GM19467 (cell line): ENCODE data around the gene QRFP.

Experiments used
- ATAC-seq: cut with Tn5 transposase; IDR thresholded peaks from one replicate; pipeline ENCODE4 v1.9.1; 2021; ENCODE audit warnings: mild to moderate bottlenecking, moderate library complexity; ENCODE audit not compliant: unreplicated experiment

QRFP gene

DNA sequence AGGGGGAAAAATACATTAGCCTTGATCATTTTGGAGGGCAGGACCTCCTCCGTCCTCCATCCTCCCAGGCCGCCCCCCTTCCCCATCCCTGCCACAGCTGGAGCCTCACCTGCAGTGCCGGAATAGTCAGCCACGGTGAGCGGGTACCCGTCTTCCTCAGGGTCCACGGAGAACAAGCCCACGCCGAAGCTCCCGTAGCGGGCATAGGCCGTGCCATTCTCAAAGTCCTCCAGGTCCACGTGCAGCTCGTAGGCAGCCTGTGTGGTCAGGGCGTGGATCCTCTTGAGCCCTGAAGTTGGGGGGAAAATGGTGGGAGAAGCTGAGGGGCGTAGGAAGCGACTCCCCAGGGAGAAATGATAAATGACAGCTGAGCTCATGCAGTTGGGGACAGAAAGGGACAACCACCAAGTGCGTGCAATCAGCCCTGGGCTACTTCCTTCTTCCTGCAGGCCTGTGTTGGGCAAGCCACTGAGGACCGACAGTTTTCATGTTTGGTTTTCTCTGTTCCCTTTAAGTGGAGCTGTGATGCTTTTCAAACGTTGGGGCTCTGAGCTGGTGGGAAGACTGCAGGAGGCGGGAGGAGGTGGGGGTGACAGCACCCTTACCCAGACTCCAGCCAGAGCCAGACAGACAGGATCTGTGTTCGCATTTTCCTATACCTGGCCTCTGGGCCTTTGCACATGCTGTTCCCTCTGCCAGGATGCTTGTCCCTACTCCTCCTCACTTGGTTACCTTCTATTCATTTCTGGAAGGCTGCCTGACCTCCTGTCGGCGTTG, 8.7 kb upstream of the QRFP start:
- ATAC-seq, result no peak

DNA sequence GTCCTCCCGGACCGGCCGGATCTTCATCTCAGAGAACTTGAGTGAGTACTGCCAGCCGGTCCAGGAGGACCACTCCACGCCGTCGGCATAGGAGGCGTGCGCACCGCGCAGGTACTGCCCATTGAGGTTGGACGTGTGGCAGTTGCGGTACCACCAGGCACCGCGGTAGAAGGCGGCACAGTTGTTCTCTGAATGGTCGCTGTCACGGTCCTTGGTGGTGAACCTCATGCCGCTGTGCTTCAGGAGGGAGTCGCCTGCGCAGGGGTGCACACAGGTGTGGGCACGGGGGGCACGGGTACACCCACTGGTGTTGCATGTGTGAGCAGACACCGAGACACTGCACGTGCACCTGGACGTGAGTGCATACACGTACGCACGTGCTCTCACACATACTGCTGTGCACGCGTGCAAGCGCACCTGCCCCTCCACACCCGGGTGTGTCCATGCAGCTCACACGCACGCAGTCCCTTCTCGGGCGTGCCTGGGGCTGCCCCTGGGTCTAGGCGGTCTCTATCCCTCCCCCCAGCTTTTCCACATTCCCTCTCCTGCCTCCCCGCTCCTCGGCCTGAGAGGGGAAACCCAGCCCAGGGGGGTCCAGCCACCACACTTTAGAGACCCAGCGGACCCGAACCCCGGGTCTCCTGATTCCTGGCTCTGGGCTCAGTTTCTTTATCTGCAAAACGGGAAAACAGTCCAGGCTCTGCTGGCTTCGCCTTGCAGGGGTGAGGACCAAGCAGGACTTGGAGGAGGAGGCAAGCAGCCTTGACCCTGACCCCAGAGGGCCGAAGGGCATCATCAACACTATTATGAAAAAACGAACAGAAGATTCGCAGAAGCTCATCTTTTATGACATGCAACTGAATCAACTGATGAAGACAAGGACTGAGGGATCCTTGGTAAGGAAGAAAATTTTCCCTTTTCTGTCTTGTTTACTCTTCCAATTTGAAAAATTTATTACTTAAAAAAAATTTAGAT, 7.7 kb upstream of the QRFP start:
- ATAC-seq, result no peak

GRCh38 chr9:130903194-130904069, 6.8 kb upstream of the QRFP start:
- no peak for ATAC-seq

DNA sequence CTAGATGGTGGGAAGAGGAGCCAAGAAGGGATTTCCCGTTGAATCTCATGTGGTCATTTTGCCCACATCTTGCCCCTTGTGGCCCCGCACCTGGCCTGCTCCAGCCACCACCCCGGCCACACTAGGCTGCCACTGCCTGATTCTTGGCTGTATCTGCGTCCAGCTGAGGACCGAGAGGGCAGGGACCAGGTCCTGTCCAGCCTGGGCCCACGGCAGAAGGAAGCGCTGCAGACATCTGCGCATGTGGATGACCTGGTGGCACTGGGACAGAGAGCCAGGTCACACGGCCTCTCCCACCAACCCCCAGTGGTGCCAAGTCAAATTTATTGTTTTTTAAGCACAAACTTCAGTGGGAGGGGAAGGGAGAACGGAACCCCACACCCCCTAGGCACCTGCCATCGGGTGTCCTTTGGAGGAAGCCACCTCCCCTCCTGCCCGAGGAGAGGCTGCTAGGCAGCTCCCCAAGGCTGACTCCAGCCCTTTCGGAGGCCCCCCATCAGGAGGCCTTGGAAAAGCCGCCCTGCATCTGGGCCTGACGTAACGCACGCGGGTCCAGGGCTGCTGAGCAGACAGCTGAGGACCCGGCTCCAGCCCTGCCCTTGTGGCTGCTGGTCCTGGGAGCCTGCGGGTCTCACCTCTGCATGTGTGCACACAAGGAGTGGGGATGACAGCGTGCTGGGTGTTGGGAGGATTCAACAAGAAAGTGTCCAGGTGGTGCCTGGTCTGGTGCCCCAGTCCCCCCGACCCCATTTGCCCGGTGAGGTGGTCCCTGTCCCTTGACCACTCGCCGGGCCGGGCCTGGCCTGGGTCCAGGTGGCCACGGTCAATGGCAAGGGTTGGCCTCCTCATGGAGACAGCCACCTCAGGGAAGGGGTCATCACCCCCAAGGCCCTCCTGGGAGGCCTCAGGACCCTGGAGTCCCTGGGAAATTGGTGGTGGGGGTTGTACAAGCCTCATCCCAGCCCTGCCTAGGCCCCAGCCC, 5.9 kb upstream of the QRFP start:
- ATAC-seq, result no peak

GRCh38 chr9:130901498-130902203, 5.0 kb upstream of the QRFP start:
- no peak for ATAC-seq

GRCh38 chr9:130900701-130901497, 4.3 kb upstream of the QRFP start:
- no peak for ATAC-seq

DNA sequence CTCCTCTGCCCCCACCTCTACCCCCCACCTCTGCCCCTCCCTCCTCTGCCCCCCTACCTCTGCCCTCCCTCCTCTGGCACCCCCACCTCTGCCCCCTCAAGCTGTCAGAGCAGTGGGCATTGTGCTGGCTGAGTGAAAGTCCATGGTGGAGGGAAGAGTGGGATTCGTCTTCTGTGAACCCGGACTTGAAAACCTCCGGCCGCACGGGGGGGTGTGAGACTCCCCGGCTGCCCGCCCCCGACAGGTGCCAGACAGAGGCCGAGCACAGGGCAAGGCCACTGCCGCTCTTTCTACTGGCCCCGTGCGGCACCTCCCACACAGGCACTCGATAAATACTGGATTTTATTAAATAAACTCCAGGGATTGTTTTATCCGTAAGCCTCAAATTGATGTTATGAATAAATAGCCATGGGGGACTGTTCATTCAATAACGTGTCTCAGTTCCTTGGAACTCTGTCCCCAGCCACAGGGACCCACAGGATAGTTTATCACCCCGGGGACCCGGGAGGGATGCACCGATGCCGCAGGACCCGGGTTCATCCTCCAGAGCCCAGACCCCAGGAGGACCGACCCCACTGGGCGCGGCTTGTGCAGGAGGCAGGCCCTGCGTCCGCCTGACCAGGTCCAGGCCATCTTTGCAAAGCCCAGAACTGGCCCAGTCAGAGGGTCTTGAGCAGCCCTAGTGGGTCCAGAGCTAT, 2.6 kb upstream of the QRFP start:
- ATAC-seq, result no peak

- ATAC-seq, result no peak
Observed at GRCh38 chr9:130898552-130898852, 1.9 kb upstream of the QRFP start.

DNA sequence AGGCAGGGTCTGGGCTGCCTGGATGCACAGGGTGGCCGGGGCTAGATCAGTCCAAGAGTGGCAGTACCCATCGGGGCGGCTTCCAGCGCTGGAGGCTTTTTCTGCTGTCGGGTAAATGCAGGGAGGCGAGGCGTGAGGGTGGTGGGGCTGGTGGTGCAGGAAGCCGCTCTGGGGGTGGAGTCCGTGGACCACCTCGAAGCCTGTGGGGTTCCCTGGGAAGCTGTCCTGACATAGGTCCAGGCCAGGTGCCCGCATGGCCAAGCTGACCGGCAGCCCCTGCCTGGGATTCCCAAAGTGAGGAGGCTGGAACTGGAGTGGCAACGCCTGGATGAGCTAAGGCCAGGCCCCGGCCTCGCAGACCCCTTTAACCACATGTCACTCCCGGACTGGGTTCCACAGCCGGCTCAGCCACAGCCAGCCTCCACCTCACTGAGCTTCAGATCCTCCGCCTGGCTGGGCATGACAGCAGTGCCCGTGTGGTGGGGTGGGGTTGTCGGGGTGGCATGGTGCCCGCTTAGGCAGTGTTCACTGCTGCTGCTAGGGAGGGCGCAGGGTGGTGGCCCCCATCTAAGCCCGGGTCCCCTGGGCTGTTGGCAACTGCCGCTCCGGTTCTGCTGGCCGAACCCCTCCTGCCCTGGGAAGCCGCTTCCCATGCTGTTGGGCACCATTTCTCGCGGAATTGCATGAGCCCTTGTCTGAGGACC, 1.4 kb upstream of the QRFP start:
- ATAC-seq, result no peak

- no peak for ATAC-seq
Observed at GRCh38 chr9:130897105-130897751, 616 bp upstream of the QRFP start.

GRCh38 chr9:130895481-130896232, 955 bp downstream of the QRFP start:
- no peak for ATAC-seq

- ATAC-seq, result no peak
Observed at GRCh38 chr9:130895038-130895437, 1.6 kb downstream of the QRFP start.

DNA sequence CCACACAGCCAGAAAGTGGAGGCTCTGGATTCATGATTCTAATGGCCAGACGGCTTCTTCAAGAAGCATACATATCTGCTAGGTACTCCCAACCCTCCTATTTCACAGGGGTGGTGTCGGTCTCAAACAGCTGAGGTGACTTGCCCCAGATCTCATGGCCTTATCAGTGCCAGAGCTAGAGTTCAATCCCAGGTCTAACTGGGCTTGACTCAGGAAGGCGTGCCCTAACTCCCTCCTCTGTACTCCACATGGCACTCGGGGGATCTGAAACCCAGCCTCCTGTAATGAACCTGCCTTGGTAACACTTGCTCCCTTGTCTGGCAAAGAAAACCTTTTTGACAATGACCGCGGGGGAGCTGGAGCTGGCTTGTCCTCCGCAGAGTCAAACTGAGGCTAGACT, 2.1 kb downstream of the QRFP start:
- no peak for ATAC-seq

DNA sequence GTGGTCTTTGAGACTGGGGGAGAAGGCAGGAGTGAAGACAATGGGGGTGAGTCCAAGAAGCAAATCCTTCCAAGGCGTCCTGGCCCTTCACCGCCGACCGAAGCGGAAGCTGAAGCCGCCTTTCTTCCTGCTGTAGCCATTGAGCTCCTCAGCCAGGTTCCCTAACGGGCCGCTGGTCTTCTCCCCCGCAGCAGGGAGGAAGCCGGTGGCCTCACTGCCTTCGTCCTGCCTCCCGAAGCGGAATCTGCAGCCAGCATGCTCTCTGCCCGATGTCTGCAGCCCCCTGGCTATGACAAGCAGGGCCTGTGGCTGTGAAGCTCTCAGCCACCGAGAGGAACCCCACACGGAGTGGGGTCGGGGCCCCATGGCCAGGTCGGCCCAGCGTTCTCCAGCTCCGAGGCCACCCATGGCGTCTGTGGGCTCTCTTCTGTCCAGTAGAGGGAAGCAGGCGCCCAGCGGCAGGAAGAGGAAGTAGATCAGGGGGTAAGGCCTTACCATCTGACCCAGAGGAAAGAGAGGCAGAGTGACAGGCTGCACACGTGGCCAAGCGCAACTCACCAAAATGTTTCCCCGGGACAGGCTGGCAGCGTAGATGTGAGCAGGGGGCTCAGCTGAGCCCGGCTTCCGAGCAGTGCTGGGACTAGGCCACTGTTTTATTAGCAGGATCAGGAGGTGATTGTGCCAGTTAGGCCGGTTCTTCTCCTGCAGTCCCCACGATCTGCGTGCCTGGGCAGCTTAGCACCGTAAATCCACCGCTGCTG, 3.1 kb downstream of the QRFP start:
- ATAC-seq, result no peak
